Body of pancreas (tissue), 4 donors: ENCODE results near the gene CYBC1.

Source experiments
- CTCF ChIP-seq, 7 experiments: fragments of 450-650 bp in 4 of 7; fragments of 200-600 bp in 3 of 7; sonication (generic) in 3 of 7; IDR thresholded peaks; one replicate each; pipeline ENCODE4 v1.5.1; 2016 to 2019; ENCODE audit warnings: antibody characterized with exemption in 7 of 7
- POLR2A ChIP-seq, 3 donors: fragments of 450-650 bp; IDR thresholded peaks; one replicate each; pipeline ENCODE4 v1.6.1; 2016; ENCODE audit warnings: antibody characterized with exemption in 3 of 3, mild to moderate bottlenecking in 2 of 3

- no peak for TF ChIP-seq CTCF (IDR thresholded peaks at IDR 0.05)
- no peak for TF ChIP-seq POLR2A (IDR thresholded peaks at IDR 0.05)
Measured at GRCh38 chr17:82407255-82407654, 43.3 kb downstream of the CYBC1 start.
